Fibroblast of the aortic adventitia (primary cell): ENCODE data around the gene DIP2C. TPM values are rescaled to one million over a fixed set of nuclear protein-coding genes. Genes with fewer than 3 reads are reported as not detected.

Experiments used
- DNase-seq: peaks from one replicate; pipeline ENCODE4 v3.0.0-alpha.2; 2010; ENCODE audit warnings: low read depth
- H3K4me3 ChIP-seq: 2 replicates; pipeline ENCODE4 v1.5.1; 2011; ENCODE audit warnings: low read depth, mild to moderate bottlenecking, control low read depth, low read length, moderate library complexity
- total RNA-seq: library from RNA; depleted of rRNA; stranded (reverse); fragments of >200 nt; gene quantifications from 2 replicates; pipeline ENCODE4 v1.2.3, GENCODE V29; 2012; ENCODE audit warnings: low replicate concordance
- TF ChIP-seq, protein P1 (sequence below): IDR thresholded peaks from 2 replicates; pipeline ENCODE4 v1.5.1; 2011; ENCODE audit warnings: mild to moderate bottlenecking, low read length, control low read depth, inconsistent platforms; ENCODE audit not compliant: insufficient read depth

DIP2C gene
- total RNA-seq, 1 donor, result 15.7 TPM

DNA sequence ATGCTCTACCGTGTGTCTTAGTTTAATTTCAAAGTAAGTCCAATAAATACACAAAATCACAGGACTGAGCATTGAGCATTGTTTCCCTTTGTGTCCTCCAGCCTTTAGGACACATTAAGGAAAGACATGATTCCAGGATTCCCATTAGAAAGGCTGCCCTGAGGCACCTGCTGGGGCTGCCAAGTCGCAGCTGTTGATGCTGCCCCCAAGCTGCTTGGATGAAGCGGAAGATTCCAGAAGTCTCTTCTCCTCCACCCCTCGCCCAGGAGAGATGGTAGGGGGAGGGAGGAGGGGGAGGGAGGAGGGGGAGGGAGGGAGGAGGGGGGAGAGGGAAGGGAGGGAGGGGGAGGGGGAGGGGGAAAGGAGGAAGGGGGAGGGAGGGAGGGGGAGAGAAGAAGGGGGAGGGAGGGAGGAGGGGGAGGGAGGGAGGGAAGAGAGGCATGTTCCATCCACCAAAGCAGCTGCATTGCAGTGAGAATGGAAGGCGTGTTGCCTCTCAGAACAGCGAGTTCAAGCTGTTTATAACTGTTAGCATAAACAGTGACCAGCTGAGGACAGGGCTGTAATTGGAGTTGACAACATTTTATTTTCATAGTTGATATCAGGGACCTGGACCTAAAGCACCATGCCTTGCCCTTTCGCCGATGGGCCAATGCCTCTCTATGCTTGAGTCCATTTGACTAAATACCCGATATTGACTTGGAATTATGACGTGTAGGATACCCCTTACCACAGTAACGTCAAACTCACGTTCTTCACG, 67.3 kb downstream of the DIP2C start:
- TF ChIP-seq, protein P1, sequence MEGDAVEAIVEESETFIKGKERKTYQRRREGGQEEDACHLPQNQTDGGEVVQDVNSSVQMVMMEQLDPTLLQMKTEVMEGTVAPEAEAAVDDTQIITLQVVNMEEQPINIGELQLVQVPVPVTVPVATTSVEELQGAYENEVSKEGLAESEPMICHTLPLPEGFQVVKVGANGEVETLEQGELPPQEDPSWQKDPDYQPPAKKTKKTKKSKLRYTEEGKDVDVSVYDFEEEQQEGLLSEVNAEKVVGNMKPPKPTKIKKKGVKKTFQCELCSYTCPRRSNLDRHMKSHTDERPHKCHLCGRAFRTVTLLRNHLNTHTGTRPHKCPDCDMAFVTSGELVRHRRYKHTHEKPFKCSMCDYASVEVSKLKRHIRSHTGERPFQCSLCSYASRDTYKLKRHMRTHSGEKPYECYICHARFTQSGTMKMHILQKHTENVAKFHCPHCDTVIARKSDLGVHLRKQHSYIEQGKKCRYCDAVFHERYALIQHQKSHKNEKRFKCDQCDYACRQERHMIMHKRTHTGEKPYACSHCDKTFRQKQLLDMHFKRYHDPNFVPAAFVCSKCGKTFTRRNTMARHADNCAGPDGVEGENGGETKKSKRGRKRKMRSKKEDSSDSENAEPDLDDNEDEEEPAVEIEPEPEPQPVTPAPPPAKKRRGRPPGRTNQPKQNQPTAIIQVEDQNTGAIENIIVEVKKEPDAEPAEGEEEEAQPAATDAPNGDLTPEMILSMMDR, result no peak
- H3K4me3 ChIP-seq, result no peak overlapping the region
- DNase-seq, result no peak

DNA sequence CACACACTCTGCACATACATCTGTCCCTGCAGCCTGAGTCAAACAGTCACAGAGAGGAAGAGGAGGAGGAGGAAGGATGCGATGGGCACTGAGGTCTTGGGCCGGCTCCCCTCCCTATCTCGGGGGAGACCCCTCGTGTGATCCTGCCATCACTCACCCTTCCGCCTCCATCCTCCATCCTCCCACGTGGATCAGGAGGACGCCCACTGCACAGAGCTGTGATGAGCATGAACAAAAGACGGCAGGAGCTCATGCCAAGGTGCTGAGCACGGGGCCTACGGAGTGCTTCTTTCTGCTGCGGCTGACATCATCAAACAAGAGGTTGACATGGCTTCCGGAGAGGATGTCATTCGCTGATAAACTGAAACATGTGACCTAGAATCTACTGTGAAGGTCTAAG, 68.0 kb downstream of the DIP2C start:
- TF ChIP-seq, protein P1, result no peak
- no peak for DNase-seq
- no peak overlapping the region for H3K4me3 ChIP-seq

DNA sequence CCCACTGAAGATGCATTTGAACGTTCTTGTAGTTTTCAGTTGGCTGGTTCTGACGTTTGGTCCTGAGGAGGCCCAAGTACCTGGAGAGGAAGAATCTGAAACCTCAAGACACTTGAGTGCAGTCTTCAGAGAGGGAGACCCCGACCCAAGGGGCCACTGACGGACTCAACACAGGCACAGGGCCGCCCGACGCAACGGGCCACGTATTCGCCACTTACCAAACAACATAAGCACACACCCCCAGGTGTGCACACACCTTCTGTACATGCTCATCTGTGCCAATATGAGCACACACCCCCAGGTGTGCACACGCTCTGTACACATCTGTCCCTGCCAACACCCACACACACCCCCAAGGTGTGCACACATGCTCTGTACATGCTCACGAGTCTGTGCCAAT, 68.5 kb downstream of the DIP2C start:
- no peak for DNase-seq
- H3K4me3 ChIP-seq, result no peak overlapping the region
- TF ChIP-seq, protein P1, result no peak

DNA sequence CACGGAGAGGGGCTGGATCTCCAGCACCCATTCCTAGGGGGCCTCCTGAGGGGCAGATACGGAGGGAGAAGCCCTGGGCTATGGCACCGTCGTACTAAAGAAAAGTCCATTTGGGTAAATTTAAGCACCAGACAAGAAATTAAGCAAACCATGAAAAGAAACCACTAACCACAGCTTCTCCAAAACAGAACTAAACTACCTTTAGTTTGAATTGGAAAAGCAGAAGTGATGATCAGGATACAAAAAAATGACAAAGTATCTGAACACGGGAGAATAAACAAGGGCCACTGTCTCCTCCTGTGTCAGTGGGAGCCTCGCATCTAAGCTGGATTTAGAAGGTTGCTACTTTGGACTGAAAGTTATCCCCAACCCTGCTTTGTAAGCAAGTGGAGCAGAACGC, 69.1 kb downstream of the DIP2C start:
- TF ChIP-seq, protein P1, result no peak
- no peak overlapping the region for H3K4me3 ChIP-seq
- no peak for DNase-seq

DNA sequence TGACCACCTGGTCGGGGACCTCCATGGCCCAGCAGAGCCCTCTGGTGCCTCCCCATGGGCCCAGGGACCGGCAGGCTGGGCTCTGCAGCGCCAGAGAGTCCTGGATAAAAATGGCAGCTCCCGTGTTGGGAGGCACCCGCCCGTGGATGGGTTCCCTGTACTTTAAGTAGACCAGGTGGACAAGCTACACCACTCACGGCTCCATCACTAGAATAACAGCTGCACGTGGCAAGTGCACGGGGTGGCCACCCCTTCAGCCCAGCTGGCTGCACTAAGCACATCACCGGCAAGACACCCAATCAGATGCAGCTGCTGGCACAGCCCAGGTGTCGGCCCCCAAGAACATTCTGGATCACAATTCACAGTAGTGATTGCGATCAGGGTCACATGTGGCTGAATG, 69.8 kb downstream of the DIP2C start:
- TF ChIP-seq, protein P1, result no peak
- H3K4me3 ChIP-seq, result no peak overlapping the region
- no peak for DNase-seq

DNA sequence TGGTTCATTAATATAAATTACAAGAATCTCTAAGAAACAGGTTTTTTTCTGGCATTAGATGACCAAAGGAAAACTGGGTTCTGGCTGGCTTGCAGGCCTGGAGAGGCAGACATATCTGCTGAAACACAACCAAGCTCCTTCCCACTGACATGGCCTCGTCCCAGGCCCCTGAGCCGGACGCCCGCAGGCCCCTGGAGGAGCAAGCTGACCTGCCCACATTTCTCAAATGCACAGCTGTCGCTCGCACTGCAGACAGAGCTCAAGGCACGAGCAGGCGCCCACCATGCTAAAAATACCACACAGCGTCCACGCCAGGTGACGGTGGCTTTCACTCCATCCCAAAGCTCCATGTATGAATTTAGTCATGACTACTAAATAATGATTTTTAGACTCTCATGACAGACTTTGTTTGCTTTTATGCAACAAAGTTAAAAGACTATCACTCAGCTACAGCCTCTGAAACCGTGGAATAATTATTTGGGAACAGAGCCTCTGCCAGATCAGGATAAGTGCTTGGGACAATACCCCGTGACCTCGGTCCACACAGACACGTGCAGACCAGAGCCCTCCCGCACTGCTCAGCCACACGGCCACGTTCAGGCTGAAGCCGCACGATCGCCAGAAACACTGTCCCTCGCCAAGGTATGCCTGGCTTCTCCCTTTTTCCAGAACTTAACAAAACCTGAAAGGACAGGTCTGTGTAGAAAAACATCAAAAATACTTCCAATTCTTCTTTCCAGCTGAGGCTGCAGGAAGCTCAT, 71.1 kb downstream of the DIP2C start:
- H3K4me3 ChIP-seq, result no peak overlapping the region
- TF ChIP-seq, protein P1, result no peak
- no peak for DNase-seq
